Fibroblast of gingiva (primary cell): ENCODE results near the gene ITPK1.

ENCODE experiments used
- DNase-seq: peaks from one replicate; pipeline ENCODE4 v3.0.0-alpha.2; 2011; ENCODE audit warnings: low read depth

Gene ITPK1

DNA sequence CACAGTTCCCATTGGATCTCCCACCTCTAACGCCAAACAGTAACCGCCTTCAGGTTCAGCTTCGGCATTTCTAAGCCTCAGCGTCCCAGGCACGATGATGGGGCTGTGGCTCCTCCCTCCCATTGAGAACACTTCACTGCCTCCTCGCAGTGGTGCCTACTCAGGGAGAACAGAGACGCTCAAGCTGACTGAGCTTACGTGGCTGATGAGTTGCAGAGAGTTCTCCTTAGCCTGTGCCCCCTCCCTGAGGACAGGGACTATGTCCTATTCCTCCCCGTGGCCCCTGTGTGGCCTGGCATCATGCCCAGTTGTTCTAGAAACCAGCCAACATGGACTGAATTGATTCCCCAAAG, 87.0 kb downstream of the ITPK1 start:
- DNase-seq: no peak

DNA sequence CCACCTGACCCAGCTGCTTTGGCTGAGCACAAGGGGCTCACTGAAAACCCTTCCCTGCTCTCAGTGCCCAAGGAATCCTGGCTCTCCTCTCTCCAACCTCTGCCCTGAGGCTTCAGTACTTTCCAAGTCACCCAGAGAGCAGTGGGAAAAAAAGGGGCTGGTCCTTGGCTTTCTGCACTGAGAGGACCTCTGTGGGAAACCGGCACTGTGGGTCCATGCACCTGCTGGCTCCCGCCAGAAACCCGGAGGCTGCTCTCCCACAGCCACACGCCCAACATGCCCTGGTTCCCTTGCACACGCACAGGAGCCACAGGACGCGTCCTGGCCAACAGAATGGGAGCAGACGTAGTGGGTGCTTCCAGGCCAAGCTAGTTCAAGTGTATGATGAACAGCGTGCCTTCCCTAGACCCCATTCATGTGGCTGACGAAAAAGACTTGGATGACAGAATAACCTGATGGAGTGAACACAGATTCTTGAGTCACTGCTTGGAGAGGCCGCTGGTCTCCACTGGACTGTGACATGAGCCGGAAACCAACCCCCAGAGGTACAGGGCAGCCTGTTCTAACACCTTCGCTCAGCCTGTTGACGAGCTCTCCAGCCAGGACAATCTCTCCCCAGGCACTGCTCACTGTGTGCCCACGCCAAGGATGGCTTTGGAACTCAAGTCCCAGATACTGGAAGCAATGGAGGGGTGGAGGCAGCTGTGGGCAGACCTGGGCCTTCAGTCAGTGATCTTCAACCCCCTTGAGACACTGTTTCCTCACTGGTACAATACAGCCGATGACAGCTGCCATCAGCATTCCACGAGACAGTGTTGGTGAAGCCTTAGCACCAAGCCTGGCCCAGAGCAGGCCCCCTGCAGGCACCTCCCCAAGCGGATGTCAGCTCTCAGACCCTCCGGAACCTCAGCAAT, 87.7 kb downstream of the ITPK1 start:
- no peak for DNase-seq

DNA sequence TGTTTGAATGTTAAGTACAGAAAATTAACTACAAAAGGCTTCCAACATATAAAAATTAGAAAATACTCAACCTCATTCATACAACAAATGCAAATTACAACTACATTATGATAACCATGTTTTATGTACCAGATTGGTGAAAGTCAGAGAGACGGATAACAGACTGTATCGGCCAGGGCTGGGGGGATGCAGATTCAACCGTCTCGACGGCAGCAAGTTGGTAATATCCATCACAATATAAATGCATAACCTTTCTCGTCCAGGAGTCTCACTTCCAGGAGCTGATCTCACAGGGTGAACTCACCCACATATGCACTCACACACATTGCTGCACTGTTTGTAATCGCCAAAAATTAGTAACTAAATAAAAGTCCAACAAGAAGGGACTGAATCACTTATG, 89.4 kb downstream of the ITPK1 start:
- DNase-seq: no peak

DNA sequence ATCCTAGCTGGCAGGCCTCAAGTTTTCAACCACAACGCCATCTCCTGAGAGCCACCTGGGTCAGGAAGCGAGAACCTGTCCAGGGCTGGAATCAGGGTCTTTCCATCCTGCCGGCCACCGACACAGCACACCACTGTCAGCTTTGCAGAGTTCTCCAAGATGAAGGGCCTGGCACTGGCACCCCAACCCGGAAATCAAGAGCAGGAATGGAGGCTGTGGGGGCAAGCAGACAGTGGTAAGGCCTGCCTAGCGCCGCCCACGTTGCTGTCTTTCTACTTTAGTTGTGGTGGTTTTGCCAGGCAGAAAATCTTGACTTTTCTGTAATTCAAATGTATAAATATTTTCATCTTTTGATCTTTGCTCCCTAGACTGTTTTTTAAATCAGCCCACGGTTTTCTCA, 90.7 kb downstream of the ITPK1 start:
- no peak for DNase-seq

DNA sequence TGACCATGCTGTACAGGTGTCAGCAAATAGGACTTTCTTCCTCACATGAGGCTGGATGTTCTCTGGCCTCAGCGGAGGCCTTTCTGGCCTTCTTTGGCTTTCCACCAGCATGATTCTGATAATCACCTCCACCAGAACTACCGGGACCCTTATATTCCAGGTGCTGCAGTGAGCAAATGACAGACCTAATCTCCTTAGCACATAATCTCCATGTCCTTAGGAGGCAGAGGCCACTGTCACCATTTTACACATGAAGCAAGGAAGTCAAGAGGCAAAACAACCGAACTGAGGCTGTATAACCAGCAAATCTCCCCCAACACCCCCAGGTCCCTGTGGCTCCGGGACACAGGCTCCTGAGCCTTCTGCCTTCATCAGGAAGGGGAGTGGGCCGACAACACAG, 91.2 kb downstream of the ITPK1 start:
- no peak for DNase-seq

DNA sequence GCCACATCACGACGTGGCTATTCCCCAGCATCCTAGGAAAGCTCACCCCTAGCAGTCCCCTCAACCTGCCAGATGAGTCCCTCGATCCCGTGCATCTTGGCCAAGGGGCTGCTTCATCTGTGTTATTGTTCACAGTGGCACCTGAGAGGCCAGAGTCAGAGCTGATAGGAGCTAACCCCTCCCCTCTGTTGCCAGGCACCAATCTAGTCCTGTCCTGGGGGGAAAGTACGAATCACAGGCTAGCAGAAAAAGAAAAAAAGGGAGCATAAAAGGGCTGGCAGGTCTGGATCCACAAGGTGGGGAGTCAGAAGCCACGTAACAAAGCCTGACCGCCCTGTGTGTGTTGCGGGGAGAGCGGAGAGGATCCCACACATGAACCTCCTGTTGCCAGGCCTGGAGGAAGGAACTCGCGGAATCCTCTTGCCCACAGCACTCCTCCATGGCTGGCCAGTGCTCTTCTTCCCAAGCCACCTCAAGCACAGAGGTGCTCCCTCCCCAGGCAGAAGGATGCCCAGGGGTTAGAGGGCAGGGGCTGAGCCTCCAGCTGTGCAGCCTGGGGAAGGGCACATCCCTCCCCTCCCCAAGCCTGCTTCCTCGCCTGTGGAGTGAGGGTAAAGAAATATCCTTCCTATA, 91.8 kb downstream of the ITPK1 start:
- no peak for DNase-seq

DNA sequence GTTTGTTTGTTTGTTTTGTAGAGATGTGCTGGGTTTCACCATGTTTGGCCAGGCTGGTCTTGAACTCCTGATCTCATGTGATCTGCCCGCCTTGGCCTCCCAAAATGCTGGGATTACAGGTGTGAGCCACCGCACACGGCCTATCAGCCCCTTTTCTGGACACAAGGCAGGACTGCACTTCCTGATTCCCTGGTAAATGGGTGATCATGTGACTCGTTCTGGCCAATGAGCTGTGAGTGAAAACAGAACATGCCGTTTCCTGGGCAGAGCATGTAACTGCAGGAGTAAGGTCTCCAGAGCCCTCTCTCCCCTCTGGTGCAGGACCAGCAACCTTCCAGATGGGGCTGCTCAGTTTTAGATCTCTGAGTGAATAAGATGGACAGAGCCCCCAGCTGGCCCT, 92.7 kb downstream of the ITPK1 start:
- DNase-seq: no peak

DNA sequence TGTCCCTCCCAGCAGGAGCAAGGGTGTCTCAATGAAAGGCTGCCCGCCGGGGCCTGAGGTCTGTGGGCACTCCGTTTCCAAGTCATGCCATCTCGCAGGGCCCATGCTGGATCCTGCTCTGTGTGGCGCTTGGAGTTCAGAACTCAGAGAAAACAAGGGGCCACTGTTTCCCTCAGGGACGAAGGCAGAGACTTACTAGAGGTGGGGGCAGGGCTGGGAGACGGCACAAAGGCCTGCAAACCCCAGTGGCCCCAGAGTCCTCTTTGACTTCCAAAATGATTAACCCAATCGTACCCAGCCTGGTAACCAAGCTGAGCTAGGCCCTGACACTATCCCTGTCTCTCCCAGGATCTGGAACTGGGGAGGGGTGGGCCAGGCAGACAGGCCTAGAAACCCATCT, 95.8 kb downstream of the ITPK1 start:
- DNase-seq: no peak

DNA sequence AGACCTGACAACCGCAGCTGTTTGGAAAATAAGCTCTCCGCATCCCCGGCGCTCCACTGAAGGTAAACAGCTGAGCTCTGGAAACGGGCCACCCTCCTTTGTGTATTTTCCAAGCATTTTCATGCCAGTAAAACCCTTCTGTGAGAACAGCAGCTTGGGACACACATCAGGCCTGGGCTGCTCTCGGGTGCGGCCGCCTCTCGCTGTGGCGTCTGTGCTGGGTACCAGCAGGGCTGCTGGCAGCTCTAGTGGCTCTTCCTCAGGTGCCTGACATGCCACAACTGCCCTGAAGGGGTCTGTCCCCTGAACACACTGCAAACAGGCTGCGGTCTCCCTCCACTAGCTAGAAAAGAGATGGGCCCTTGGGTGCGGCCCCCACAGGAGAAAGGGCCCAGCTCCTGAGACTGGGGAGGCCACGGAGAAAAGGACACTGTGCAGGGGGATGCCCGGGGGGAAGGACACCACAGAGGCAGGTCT, 96.3 kb downstream of the ITPK1 start:
- no peak for DNase-seq

DNA sequence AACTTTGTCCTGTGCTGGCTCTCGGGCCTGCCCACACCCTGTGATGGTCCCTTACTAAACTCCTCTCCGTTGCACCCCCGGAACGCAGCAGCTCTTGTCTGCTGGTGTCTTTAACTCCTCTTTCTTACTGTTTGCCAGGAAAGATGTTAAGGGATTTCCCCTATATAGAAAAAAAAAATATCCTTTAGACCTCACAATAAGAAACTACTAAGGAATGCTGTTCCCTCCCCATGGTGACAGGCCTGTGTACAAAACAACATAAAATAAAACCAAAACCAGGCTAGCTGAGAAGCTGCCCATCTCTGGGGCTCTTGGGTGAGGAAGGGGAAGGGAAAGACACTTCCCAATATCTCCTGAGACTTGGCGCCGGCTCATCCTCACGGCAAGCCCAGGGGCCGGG, 97.4 kb downstream of the ITPK1 start:
- DNase-seq: peak; percentile 16

DNA sequence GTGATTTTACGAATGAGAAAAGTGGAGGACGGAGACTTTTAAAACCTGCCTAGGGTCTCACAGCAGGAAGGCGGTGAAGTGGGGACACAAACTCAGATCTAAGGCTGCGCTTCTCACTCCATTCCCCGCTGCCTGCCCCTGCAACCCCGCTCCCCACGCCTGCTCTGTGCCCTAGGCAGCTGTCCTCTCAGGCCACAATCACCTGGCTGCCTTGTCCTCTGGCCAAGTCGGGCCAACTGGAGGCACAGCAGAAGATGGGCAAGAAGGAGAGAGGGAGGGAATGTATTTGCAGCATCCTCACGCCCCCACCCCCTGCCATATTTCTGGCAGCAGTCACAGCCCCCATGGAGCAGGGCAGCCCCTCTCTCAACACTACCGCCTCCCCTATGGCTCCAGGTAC, 97.8 kb downstream of the ITPK1 start:
- DNase-seq: no peak

DNA sequence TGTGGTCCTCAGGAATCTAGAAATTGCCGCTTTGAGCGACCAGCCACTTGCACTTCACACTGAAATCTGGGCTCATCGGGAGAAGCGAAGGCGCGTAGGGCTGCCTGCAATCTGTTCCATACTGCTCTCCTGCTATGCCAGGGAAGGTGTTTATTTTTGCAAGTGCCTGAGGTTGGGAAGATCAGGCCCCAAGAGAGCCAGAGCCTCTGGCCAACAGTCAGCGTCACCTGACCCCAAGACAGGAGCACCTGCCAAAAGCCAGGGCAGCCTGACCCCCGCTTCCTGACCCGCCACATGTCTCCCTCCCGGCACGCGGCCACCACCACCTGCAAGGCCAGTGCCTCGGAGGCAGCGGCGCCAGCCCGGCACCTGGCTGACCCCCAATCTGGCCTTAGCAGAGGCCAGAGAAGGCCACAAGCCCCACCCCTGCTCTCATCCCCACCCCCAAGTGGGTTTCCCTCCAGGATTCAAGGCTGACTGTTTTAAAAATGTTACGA, 98.4 kb downstream of the ITPK1 start:
- DNase-seq: no peak

DNA sequence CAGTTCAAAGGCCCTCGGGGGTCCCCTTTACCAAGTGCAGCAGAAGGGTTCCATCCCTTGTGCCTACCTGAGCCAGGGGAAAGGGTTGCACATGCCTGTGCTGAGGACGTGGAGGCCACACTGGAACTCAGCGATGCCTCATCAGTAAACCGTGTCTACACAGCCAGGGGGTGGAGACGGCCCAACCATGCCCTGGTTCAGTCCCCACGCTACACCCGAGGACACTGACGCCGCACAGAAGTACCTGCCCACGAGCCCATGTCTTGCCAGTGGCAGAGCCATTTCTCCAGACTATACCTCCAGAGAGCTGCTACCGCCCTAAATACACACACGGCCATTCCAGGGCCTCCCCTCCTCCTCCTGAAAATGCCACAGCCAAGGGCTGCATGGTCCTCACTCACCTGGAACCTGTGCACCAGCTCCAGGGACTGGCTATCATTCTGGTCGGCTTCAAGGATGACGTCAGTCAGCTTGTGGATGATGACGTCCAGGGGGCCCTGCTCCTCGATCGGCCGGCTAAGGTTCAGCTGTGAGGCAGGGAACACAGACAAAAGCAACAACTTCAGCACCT, 99.4 kb downstream of the ITPK1 start:
- DNase-seq: no peak

DNA sequence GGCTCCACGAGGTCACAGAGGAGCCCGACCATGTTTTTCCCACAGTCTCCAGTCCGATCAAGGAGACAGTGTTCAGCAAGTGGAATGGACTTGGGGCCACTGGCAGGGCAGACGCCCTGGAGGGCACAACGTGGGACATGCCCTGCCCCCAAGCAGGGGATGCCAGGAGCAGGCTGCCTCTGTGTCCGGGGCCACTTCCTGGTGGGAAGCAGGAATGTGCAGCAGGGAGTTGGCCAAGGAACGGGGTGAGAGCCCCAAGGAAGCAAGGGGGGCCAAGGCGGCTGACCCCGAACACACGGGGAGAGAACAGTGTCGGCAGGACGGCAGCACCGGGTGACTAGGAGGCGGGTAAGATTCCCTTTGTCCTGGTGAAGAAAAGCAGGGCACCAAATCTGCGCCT, 100.2 kb downstream of the ITPK1 start:
- DNase-seq: no peak

DNA sequence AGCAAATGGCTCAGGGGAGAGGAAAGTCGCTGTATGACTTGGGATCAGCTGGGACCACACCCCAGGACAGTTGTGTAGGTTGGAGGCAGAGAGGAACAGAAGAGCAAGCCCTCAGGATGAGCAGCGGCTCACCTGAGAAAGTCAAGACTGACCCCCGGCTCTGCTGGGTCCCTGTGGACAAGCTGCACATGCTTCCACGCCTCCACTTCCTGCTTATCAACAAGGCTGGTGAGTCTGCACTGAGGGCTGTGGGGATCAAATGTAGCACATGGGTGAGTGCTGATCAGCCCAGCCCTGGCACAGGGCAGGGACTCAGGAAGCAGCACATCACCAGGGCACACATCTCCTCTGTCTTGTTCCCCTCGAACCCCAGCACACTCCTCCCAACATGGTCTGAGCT, 100.7 kb downstream of the ITPK1 start:
- DNase-seq: no peak

DNA sequence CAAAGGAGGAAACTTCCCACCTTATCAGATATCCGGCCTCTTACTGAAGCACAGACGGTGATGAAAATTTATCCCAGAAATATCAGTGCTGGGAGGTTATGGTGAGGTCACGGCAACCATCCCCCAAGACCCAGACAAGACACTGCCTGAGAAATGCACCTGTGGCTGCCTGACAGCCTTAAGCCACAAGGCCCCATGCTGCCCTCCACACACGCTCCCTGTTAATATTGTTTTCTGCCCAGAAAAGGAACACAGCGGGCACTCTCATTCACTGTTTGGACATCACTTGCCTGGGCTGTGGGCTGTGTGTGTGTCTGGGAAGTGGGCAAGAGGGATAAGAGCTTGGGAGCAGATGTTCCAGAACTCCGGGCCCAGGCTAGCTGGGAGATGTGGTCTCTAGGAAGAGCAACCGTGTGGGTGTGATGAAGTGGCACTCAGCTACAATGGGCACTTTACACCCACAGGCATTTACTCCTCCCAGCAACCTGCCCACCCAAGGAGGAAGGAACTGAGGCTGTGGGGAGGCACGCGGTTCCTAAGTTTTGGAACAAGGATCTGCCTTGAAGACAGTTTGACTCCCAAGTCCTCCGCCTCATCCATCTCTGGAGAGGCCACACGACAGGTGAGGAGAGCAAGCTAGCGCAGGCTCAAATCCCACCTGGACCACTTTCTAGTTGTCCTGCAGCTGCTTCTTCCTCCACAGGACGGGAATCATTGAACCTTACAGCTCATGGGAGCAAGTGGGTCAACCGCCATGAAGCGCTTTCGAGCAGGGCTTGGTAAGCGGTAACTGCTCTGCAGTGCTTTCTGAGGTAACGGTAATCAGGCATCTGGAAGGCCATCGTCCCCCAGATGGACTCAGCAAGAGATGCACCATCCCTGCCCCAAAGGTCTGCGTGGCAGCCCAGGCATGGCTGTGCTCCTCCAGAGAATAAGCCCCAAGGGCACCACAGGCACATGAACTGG, 101.4 kb downstream of the ITPK1 start:
- no peak for DNase-seq

DNA sequence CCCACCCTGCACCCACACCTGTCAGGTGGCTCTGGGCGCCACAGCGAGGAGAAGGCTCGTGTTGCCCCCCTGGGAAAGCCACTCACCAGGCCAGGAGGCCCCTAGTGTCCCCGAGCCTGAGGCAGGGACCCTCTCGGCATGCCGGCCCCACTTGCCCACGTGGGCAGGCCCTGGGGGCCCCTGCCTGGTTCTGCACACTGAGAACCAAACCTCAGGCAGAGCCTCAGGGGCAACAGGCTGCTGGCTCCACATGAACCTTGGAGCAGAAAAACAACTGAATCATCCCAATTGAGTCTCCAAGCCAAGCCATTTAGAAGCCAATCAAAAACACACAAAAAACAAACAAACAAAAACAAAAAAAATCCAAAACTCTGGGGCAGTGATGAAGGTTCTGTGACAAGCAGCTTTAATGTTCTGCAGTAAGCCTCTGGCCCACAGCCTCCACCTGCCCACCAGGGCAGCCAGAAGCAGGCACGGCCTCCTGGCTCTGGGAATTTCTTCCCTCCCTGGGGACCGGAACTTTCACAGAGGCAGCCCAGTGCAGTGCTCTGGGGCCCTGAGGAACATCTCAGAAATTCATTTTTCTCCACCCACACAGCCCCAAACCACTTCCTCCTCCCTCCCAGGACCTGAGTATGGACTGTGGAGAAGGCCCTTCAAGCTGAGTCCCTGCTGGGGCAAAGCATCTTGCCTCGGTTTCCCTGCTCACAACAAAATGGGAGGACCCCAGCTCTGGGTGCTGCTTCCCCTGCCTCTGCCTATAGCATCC, 102.6 kb downstream of the ITPK1 start:
- DNase-seq: peak; percentile 51

DNA sequence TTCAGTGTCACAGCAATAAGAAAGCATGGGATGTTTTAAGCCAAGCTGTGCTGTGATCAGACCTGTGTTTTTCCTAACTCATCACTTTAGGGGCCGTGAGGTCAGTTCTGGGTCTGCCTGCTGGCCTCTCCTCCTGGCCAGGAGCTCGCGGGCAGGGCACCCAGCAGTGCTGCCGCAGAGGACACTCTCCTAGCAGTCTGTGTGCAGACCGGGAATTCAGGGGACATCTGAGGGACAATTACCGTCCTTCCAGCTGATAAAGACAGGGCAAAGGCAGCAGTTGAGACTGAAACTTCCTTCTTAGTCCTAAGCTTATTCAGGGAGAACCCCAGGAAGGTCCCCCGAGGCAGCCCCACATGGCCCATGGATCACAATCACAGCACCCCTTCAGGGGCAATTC, 103.2 kb downstream of the ITPK1 start:
- DNase-seq: no peak

DNA sequence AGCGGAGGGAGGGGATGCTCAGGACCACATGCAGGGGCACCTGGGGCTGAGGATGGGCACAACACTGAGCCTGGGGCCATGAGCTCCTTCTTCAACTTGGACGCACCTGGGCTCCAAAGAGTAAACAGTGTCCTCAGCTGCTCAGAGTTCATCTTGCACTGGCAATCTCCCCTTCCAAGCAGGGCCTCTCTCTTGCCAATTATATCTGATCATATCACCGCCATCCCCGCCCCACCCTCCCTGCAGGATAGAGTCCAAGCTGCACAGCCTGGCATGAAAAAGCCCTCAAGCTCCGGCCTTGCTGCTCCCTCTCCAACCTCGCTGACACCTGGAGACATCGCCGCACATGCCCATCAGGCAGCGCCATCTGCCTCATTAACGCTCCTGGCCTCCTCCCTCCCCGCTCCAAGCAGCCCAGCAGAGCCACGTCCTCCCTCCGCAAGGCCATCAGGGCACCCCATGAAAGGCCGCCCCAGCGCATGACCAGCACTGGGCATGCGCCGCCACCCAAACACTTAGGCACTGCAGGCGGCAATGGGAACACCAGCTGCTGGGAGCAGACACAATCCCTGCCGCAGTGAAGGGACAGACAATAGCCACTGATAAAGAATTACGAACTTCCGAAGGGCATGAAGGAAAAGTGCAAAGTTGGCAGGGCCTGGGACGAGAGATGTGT, 103.9 kb downstream of the ITPK1 start:
- DNase-seq: no peak

DNA sequence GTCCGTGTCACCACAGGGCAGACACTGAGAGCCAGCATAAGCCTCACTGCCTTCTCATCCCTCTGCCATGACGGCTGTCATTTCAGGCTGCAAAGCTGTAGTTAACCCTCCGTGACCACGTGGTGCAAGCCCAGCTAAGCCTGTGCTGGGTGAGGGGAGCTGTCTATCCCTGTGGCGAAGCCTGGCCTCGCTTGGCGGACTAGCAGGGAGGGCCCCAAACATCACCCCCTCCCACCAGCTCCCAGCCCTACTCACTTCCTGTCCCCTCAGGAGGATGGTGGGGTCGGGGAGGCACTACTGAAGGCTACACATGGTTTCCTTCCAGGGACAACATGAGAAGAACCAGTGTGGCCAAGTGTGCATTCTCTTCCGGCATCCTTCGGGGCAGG, 104.6 kb downstream of the ITPK1 start:
- DNase-seq: no peak
